SK-N-SH treated with all-trans-retinoic acid at 6 μM for 48 hours (cell line): ENCODE data around the gene PTPN6.

Source experiments
- ATAC-seq: fragments of 200-7000 bp; cut with Tn5 transposase; 3 replicates; pipeline ENCODE4 v1.9.1; 2020; ENCODE audit warnings: mild to moderate bottlenecking, moderate library complexity
- ARNTL ChIP-seq: fragments of 450-650 bp; formaldehyde crosslinking; IDR thresholded peaks from 2 replicates; pipeline ENCODE4 v1.5.0; 2020; ENCODE audit warnings: low read depth, mild to moderate bottlenecking, moderate library complexity, borderline replicate concordance
- BACH2 ChIP-seq: fragments of 250-450 bp; sonication (Bioruptor Pico); IDR thresholded peaks from 2 replicates; pipeline ENCODE4 v1.9.0; 2021; ENCODE audit warnings: mild to moderate bottlenecking, borderline replicate concordance
- ESRRG ChIP-seq: fragments of 250-450 bp; sonication (Bioruptor Pico); IDR thresholded peaks from 2 replicates; pipeline ENCODE4 v1.6.1; 2021; ENCODE audit warnings: mild to moderate bottlenecking
- GLIS3 ChIP-seq: fragments of 250-450 bp; sonication (Bioruptor Pico); IDR thresholded peaks from 2 replicates; pipeline ENCODE4 v1.5.0; 2020; ENCODE audit warnings: mild to moderate bottlenecking, moderate library complexity
- ISL1 ChIP-seq: fragments of 250-450 bp; sonication (Bioruptor Pico); IDR thresholded peaks from 2 replicates; pipeline ENCODE4 v2.1.2; 2022; ENCODE audit warnings: mild to moderate bottlenecking, moderate library complexity
- OSR1 ChIP-seq: fragments of 250-450 bp; sonication (Bioruptor Pico); IDR thresholded peaks from 2 replicates; pipeline ENCODE4 v1.8.0; 2022; ENCODE audit warnings: moderate library complexity, mild to moderate bottlenecking, inconsistent platforms
- PPARA ChIP-seq: fragments of 250-450 bp; sonication (Bioruptor Pico); IDR thresholded peaks from 2 replicates; pipeline ENCODE4 v1.5.0; 2020; ENCODE audit warnings: mild to moderate bottlenecking, borderline replicate concordance
- RARB ChIP-seq: fragments of 250-450 bp; sonication (Bioruptor Pico); IDR thresholded peaks from 2 replicates; pipeline ENCODE4 v1.8.0; 2021; ENCODE audit warnings: mild to moderate bottlenecking, moderate library complexity
- SNAI2 ChIP-seq: fragments of 250-450 bp; sonication (Bioruptor Pico); IDR thresholded peaks from 2 replicates; pipeline ENCODE4 v1.5.0; 2020; ENCODE audit warnings: mild to moderate bottlenecking, moderate library complexity
- TCF4 ChIP-seq: fragments of 250-450 bp; sonication (Bioruptor Pico); IDR thresholded peaks from 2 replicates; pipeline ENCODE4 v1.8.0; 2021; ENCODE audit warnings: mild to moderate bottlenecking, moderate library complexity, borderline replicate concordance
- TOX ChIP-seq: fragments of 250-450 bp; sonication (Bioruptor Pico); IDR thresholded peaks from 2 replicates; pipeline ENCODE4 v1.8.0; 2021; ENCODE audit warnings: mild to moderate bottlenecking, moderate library complexity, borderline replicate concordance
- ZC3H10 ChIP-seq: fragments of 250-450 bp; sonication (Bioruptor Pico); IDR thresholded peaks from 2 replicates; pipeline ENCODE4 v1.5.1; 2021; ENCODE audit warnings: mild to moderate bottlenecking, moderate library complexity
- ZFP3 ChIP-seq: fragments of 250-450 bp; sonication (Bioruptor Pico); IDR thresholded peaks from 2 replicates; pipeline ENCODE4 v1.5.0; 2020; ENCODE audit warnings: mild to moderate bottlenecking, moderate library complexity
- ZNF8 ChIP-seq: fragments of 450-650 bp; formaldehyde crosslinking; IDR thresholded peaks from 2 replicates; pipeline ENCODE4 v1.5.0; 2020; ENCODE audit warnings: mild to moderate bottlenecking, moderate library complexity
- TF ChIP-seq, protein P1 (sequence below): fragments of 250-450 bp; sonication (Bioruptor Pico); IDR thresholded peaks from 2 replicates; pipeline ENCODE4 v1.5.1; 2020; ENCODE audit warnings: low read depth, mild to moderate bottlenecking, moderate library complexity
- TF ChIP-seq, protein P2 (sequence below): fragments of 250-450 bp; sonication (Bioruptor Pico); IDR thresholded peaks from 2 replicates; pipeline ENCODE4 v1.5.0; 2020; ENCODE audit warnings: mild to moderate bottlenecking, moderate library complexity
- TF ChIP-seq, protein P3 (sequence below): fragments of 250-450 bp; sonication (Bioruptor Pico); IDR thresholded peaks from 2 replicates; pipeline ENCODE4 v1.8.0; 2021; ENCODE audit warnings: low read depth, mild to moderate bottlenecking, moderate library complexity, borderline replicate concordance
- TF ChIP-seq, protein P4 (sequence below): fragments of 250-450 bp; sonication (Bioruptor Pico); IDR thresholded peaks from 2 replicates; pipeline ENCODE4 v1.8.0; 2020; ENCODE audit warnings: mild to moderate bottlenecking, moderate library complexity, borderline replicate concordance
- TF ChIP-seq, protein P5 (sequence below): fragments of 250-450 bp; sonication (Bioruptor Pico); IDR thresholded peaks from 2 replicates; pipeline ENCODE4 v1.5.1; 2021; ENCODE audit warnings: mild to moderate bottlenecking, moderate library complexity

PTPN6 gene

DNA sequence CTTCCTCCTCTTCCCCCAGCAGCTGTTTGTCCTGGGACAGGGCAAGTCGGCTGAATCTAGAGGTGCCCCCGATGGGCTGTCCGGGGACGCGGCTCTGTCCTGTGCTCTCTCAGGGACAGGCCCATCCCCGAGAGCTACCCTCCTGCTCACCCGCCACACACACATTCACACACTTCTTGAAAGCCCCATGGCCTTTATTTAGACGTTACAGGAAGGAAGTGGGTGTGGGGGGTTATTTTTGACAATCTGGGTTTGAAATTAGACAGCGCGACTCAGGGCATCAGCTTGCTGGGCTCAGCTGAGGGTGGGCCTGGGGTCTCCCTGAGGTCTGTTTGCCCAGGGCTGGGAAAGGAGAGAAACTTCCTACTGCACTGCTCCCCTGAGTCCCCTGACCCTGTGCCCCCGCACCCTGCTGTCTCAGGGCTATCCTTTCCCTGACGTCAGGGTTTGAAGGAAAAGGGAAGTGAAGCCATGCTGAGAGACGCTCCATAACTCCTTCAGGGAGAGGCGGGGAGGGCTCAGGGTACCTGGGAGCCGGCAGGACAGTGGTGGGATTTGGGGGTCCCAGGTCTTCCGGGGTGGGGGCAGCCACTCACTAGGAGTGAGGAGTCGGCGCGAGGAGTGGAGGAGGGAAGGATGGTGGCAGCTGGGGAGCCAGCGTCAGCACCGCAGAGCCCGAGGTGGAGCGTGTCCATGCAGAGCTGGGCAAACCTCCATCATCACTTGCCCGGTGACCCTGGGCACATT, 8.1 kb downstream of the PTPN6 start (continued):
- TF ChIP-seq, protein P1, sequence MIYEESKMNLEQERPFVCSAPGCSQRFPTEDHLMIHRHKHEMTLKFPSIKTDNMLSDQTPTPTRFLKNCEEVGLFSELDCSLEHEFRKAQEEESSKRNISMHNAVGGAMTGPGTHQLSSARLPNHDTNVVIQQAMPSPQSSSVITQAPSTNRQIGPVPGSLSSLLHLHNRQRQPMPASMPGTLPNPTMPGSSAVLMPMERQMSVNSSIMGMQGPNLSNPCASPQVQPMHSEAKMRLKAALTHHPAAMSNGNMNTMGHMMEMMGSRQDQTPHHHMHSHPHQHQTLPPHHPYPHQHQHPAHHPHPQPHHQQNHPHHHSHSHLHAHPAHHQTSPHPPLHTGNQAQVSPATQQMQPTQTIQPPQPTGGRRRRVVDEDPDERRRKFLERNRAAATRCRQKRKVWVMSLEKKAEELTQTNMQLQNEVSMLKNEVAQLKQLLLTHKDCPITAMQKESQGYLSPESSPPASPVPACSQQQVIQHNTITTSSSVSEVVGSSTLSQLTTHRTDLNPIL (CRISPR knock-in tag) = no peak

DNA sequence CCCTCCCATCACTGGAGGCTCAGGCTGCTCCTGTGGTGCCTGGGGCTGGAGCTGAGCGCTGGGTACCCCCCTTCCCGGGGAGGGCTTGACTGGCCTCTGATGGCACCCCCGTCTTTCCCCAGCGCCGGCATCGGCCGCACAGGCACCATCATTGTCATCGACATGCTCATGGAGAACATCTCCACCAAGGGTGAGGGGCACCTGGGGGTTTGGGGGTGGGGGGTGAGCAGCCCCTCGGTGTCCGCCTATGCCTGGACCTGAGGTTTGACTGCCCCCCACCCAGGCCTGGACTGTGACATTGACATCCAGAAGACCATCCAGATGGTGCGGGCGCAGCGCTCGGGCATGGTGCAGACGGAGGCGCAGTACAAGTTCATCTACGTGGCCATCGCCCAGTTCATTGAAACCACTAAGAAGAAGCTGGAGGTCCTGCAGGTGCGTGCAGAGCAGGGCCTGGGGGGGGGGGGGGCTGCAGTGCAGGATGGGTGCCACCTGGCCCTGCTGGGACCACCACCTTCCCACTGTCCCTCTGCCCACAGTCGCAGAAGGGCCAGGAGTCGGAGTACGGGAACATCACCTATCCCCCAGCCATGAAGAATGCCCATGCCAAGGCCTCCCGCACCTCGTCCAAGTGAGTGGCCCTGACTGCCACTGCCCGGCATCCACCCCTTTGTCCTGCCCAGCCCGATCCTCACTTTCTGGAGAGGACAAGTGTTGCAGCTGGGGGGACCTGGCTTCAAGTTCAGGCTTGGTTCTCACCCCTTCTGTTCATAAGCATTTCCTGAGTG, 8.8 kb downstream of the PTPN6 start:
- TF ChIP-seq SNAI2 (CRISPR knock-in tag) (no peak), GLIS3 (CRISPR knock-in tag) (no peak)
- TF ChIP-seq, protein P2, sequence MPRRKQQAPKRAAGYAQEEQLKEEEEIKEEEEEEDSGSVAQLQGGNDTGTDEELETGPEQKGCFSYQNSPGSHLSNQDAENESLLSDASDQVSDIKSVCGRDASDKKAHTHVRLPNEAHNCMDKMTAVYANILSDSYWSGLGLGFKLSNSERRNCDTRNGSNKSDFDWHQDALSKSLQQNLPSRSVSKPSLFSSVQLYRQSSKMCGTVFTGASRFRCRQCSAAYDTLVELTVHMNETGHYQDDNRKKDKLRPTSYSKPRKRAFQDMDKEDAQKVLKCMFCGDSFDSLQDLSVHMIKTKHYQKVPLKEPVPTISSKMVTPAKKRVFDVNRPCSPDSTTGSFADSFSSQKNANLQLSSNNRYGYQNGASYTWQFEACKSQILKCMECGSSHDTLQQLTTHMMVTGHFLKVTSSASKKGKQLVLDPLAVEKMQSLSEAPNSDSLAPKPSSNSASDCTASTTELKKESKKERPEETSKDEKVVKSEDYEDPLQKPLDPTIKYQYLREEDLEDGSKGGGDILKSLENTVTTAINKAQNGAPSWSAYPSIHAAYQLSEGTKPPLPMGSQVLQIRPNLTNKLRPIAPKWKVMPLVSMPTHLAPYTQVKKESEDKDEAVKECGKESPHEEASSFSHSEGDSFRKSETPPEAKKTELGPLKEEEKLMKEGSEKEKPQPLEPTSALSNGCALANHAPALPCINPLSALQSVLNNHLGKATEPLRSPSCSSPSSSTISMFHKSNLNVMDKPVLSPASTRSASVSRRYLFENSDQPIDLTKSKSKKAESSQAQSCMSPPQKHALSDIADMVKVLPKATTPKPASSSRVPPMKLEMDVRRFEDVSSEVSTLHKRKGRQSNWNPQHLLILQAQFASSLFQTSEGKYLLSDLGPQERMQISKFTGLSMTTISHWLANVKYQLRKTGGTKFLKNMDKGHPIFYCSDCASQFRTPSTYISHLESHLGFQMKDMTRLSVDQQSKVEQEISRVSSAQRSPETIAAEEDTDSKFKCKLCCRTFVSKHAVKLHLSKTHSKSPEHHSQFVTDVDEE (CRISPR knock-in tag) = no peak

DNA sequence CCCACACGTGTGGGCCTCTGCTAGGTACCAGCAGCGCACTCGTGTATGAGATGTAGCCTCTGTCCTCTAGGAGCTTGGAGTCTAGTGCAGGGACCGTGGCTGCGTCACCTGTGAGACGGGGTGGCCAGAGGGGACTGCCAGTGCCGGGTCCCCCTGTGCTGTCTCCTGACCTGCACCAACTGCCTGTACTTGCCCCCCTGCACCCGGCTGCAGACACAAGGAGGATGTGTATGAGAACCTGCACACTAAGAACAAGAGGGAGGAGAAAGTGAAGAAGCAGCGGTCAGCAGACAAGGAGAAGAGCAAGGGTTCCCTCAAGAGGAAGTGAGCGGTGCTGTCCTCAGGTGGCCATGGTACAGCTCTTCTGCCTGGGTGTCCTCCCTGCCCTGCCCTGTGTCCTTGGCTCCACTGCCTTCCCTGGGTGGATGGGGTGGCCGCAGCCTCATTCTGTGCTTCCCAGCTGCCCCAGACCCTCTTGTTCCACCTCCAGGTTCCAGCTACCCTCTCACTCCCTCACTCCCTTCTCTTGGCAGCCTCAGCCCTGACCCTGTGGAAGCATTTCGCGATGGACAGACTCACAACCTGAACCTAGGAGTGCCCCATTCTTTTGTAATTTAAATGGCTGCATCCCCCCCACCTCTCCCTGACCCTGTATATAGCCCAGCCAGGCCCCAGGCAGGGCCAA, 9.6 kb downstream of the PTPN6 start:
- peak; percentile 36 for ATAC-seq
- no peak for TF ChIP-seq ISL1 (CRISPR knock-in tag)
- no peak for TF ChIP-seq GLIS3 (CRISPR knock-in tag)
- TF ChIP-seq, protein P3, sequence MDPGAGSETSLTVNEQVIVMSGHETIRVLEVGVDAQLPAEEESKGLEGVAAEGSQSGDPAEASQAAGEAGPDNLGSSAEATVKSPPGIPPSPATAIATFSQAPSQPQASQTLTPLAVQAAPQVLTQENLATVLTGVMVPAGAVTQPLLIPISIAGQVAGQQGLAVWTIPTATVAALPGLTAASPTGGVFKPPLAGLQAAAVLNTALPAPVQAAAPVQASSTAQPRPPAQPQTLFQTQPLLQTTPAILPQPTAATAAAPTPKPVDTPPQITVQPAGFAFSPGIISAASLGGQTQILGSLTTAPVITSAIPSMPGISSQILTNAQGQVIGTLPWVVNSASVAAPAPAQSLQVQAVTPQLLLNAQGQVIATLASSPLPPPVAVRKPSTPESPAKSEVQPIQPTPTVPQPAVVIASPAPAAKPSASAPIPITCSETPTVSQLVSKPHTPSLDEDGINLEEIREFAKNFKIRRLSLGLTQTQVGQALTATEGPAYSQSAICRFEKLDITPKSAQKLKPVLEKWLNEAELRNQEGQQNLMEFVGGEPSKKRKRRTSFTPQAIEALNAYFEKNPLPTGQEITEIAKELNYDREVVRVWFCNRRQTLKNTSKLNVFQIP (CRISPR knock-in tag) = no peak

More for the DNA sequence above, 8.8 kb downstream of the PTPN6 start:
- ATAC-seq = no peak

DNA sequence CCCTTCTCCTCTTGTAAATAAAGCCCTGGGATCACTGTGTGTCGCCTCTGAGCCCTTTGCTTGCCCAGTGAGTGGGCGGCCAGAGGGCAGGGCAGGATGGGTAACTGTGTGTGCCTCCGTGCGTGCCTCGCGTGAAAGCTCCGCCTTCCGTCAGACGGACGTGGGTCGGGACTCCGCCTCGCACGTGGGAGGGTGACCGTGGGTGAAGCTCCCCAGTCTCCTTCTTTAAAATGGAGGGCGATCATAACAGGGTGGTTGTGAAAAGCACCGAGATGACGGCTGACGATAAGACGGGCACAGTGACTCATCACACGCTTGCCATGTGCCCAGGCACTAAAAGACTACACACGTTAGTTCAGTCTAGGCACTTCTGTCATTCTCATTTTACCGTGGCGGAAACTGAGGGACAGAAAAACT, 10.1 kb downstream of the PTPN6 start:
- TF ChIP-seq BACH2 (CRISPR knock-in tag) (no peak), PPARA (CRISPR knock-in tag) (no peak), ZC3H10 (CRISPR knock-in tag) (no peak), GLIS3 (CRISPR knock-in tag) (no peak), SNAI2 (CRISPR knock-in tag) (no peak), RARB (CRISPR knock-in tag) (no peak), ARNTL (no peak), ZNF8 (no peak), ZFP3 (CRISPR knock-in tag) (no peak), TCF4 (CRISPR knock-in tag) (no peak)
- TF ChIP-seq, protein P4, sequence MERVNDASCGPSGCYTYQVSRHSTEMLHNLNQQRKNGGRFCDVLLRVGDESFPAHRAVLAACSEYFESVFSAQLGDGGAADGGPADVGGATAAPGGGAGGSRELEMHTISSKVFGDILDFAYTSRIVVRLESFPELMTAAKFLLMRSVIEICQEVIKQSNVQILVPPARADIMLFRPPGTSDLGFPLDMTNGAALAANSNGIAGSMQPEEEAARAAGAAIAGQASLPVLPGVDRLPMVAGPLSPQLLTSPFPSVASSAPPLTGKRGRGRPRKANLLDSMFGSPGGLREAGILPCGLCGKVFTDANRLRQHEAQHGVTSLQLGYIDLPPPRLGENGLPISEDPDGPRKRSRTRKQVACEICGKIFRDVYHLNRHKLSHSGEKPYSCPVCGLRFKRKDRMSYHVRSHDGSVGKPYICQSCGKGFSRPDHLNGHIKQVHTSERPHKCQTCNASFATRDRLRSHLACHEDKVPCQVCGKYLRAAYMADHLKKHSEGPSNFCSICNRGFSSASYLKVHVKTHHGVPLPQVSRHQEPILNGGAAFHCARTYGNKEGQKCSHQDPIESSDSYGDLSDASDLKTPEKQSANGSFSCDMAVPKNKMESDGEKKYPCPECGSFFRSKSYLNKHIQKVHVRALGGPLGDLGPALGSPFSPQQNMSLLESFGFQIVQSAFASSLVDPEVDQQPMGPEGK (CRISPR knock-in tag) = no peak
- TF ChIP-seq, all 23 proteins: peak for 0
- ATAC-seq = no peak

DNA sequence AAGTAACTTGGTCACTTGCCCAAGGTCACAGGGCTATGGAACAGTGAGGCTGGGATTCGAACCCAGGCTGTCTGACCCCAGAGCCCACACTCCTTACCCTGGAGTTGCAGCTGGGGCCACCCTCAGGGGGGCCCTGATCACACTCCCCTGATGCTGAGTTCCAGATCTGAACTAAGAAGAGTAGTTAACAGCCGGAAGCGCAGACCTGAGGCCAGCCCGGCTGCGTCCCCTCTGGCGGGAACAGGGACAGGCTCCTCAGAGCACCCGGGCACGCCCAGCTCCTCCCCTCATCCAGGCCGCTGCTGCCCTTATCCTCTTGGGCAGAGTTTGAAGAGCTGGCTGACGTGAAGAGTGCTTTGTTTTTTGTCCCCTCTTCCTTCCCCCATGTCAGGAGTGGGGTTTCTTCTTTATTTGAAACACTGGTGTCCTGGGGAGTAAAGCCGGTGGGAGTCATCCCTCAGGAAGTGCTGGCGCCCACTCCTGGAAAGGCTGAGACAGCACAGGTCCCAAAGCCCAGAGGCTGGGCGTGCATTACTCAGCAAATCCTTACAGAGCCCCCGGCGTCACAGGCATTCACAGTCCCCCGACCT, 10.6 kb downstream of the PTPN6 start:
- ATAC-seq = peak; percentile 72
- TF ChIP-seq, protein P4 (CRISPR knock-in tag) = no peak
- no peak for TF ChIP-seq TCF4 (CRISPR knock-in tag)
- TF ChIP-seq ZNF8 = no peak
- no peak for TF ChIP-seq GLIS3 (CRISPR knock-in tag)
- no peak for TF ChIP-seq OSR1 (CRISPR knock-in tag)
- TF ChIP-seq, protein P5, sequence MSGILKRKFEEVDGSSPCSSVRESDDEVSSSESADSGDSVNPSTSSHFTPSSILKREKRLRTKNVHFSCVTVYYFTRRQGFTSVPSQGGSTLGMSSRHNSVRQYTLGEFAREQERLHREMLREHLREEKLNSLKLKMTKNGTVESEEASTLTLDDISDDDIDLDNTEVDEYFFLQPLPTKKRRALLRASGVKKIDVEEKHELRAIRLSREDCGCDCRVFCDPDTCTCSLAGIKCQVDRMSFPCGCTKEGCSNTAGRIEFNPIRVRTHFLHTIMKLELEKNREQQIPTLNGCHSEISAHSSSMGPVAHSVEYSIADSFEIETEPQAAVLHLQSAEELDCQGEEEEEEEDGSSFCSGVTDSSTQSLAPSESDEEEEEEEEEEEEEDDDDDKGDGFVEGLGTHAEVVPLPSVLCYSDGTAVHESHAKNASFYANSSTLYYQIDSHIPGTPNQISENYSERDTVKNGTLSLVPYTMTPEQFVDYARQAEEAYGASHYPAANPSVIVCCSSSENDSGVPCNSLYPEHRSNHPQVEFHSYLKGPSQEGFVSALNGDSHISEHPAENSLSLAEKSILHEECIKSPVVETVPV = no peak
- no peak for TF ChIP-seq ESRRG (CRISPR knock-in tag)
- no peak for TF ChIP-seq ARNTL
- no peak for TF ChIP-seq RARB (CRISPR knock-in tag)
- no peak for TF ChIP-seq TOX (CRISPR knock-in tag)
